Mononuclear cell (primary cell): ENCODE results near the gene TMPRSS4. TPM values are rescaled to one million over a fixed set of nuclear protein-coding genes. Genes with fewer than 3 reads are reported as not detected.

Experiments used
- H3K27me3 ChIP-seq: 2 replicates; pipeline ENCODE4 v1.6.0; 2011; ENCODE audit warnings: low read length, control low read depth; ENCODE audit not compliant: insufficient read depth
- H3K4me1 ChIP-seq: 2 replicates; pipeline ENCODE4 v1.5.1; 2011; ENCODE audit warnings: mild to moderate bottlenecking, low read length, control low read depth; ENCODE audit not compliant: insufficient read depth
- H3K4me3 ChIP-seq: 2 replicates; pipeline ENCODE4 v1.5.1; 2011; ENCODE audit warnings: mild to moderate bottlenecking, low read length, moderate library complexity
- H3K9me3 ChIP-seq: 2 replicates; pipeline ENCODE4 v1.5.1; 2011; ENCODE audit warnings: low read depth, mild to moderate bottlenecking, control low read depth, low read length
- total RNA-seq: library from RNA; depleted of rRNA; stranded (reverse); fragments of >200 nt; gene quantifications from one replicate; pipeline ENCODE4 v1.2.3, GENCODE V29; 2012

The TMPRSS4 gene
- total RNA-seq, 1 donor: not detected

DNA sequence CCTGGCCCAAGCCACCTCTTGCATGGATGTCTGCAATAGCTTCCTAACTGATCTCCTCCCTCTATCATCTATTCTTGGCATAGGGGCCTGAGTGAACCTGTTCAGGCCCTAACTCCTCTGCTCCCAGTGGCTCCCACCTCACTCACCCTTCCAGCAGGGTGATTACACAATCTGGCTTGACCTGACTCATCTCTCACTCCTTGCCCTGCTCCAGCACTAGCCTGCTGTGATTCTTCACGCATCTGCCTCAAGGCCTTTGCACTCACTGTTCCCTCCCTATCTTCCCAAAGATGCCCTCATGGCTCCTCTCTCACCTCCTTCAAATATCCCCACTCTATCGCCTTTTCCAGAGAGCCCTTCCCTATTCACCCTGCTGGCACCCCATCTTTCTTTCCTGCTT lies 65.2 kb downstream of the TMPRSS4 start:
- H3K4me3 ChIP-seq: no peak overlapping the region
- H3K4me1 ChIP-seq: peaks cover 31% of the 10 kb centered on the region
- no peaks in the 10 kb centered on the region for H3K9me3 ChIP-seq
- peaks cover 9% of the 10 kb centered on the region for H3K27me3 ChIP-seq

DNA sequence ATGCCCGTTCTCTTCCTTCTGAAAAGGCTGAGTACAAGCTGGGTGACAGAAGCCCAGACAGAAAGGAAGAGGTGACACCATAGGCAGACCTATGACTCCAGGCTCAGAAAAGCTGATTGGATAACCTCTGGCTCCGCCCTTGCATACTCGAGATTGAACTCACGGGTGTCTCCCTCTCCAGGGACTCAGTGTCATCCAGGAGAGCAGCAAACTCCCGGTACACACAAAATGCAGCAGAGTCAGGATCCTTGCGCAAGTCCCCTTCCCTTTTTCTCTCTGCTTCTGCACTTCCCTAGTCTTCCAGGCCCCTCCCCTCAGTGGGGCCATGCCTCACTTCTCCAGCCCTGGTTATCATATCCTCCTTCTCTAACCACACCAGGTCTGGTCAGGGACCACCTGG lies 65.9 kb downstream of the TMPRSS4 start:
- H3K4me3 ChIP-seq: no peak overlapping the region
- H3K4me1 ChIP-seq: peaks cover 31% of the 10 kb centered on the region
- no peaks in the 10 kb centered on the region for H3K9me3 ChIP-seq
- H3K27me3 ChIP-seq: peaks cover 9% of the 10 kb centered on the region

DNA sequence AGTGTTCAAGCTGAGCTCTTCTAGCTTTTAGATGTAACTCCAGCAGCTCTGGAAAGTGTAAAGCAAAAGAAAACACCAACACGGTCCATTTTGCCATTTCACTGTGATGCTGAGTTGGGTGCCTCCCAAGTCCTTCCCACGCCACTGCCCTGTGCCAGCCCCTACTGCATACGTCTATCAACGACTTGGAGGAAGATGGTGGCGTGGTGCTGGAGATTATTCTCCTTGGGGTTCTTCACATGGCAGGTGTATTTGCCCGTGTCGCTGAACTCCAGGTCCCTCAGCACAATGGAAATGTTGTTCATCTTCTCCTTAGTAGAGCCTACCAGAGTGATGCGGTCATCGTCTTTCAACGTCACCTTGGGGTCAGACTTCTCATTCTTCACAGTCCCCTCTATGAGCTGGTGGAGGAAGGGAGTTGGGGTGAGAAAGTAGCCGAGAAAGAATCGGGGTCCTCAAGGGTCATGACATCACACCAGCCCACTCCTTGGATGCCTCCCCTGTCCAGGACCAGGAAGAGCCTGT lies 66.8 kb downstream of the TMPRSS4 start:
- Histone ChIP-seq H3K4me3 (no peak overlapping the region), H3K4me1 (peaks cover 31% of the 10 kb centered on the region), H3K9me3 (no peaks in the 10 kb centered on the region), H3K27me3 (peaks cover 9% of the 10 kb centered on the region)

DNA sequence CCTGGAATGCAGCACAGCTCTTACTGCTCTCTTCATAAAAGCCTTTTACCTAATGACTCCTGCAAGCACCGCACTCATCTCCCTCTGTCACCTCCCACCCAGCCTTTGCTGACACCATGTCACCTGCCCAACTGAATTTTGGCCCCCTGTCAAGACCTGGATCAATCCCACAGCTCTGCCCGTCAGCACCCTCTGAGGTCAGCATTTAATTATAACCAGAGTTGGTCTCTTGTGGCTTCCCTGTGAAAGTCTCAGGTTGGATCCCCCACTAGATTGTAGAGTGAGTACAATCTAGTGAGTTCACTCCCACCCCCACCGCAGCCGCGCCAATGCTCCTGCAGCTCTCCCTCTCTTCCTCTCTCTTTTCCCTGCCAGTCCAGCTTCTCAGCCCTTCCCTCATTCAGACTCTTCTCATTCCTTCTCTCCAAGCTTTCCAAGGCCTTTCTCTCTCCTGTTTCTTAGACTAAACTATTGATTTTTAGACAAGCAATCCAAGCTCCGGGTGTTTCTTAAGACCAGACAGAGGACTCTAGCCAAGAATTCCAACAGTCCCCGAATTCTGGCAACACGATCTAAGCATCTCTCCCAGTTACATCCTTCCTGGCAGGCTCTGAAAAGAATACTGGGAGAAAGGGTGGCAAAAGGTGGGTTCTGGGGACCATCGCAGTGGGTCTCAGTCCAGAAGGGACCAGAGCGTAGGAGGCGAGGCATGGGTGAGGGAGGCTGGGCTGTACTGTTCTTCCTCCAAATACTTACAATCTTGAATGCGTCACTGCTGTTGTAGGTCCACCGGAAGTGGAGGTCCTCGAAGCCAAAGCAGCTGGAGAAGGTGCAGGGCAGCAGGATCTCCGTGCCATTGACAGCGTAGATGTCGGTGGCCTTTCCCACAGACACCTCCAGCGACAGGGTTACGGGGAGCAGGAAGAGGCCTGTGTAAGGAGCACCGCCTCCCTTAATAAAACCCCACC lies 67.7 kb downstream of the TMPRSS4 start:
- Histone ChIP-seq H3K4me1 (peaks cover 31% of the 10 kb centered on the region), H3K4me3 (no peak overlapping the region), H3K9me3 (no peaks in the 10 kb centered on the region), H3K27me3 (peaks cover 9% of the 10 kb centered on the region)

DNA sequence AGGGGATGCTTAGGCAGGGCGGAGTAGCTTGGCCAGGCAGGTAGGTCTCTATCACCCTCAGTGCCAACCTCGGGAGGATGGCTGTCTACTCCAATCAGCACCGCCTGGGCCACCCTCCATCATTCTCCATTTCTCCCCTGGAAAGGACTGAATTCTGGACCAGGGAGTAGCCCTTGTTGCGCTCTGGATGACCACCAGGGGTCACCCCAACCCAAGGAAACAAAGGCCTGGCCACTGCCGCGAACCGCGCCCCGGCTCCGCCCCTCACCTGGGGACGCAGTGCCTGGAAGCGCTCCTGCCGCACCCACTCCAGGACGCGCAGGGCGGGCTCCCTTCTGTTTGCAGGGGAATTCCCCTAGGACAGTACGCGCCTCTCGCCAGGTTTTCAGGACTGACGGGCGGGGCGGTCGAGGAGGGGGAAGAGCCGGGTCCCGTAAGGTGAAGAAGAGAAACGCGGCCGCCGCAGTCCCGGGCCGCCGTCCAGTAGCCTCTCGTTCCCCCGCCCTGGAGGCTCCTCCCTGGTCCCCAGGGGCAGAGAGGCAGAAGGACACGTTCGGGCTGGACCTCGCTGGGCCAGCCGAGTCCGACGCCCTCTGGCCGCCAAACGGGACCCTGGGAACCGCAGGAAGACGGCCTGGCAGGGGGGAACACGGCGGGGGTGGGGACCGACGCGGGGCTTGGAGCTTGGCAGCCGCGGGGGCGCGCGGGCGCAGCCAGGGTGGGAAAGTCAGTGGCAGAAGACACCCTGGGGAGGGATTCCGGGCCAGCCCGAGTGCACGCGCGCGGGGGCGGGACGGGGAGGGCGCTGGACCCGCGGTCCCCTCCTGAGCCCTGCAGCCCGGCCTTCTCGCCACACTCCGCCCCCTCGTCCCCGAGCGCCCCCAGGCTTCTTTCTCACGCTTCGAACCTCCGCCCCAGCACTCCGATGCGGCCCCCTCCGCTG lies 68.7 kb downstream of the TMPRSS4 start:
- H3K27me3 ChIP-seq: peaks cover 11% of the 10 kb centered on the region
- peaks cover 31% of the 10 kb centered on the region for H3K4me1 ChIP-seq
- H3K9me3 ChIP-seq: no peaks in the 10 kb centered on the region
- H3K4me3 ChIP-seq: peak overlapping the region; percentile 51

DNA sequence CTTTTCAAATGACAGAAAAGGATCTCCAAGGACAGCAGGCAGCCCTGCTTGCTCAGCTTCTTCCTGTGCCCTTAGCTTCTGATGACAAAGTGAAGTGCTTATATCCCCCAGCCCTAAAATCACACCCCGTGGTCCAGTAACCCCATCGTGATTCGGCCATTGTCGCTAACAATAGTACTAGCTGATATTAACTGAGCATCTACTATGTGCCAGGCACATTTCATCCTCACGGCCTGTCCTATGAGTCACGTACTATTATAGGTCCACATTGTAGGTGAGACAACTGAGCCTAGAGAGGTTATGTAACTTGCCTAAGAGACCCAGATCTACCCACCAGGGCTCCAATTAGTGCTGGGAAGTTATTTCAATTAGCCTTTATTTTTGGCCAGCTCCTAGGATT lies 69.7 kb downstream of the TMPRSS4 start:
- peaks cover 20% of the 10 kb centered on the region for H3K27me3 ChIP-seq
- H3K9me3 ChIP-seq: no peaks in the 10 kb centered on the region
- H3K4me3 ChIP-seq: no peak overlapping the region
- peaks cover 31% of the 10 kb centered on the region for H3K4me1 ChIP-seq

DNA sequence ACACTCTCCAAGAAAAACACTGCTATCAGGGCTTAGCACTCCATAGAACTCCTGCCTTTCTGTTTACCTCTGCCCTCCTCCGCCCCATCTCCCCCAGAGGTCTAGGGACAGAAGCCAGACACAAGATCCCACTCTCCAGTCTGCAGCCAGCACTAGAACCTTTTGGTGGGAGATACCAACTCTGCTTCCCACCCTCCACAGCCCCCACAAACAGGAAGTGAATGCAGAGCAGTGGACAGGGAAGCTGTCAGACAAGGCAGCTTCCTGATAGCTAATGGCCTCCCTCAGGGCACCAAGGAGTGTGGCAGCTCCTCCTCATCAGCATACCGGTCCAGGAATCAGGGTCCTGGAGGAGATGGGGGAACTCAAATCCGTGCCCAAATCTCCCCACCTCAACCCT lies 70.6 kb downstream of the TMPRSS4 start:
- no peak overlapping the region for H3K4me3 ChIP-seq
- H3K9me3 ChIP-seq: no peaks in the 10 kb centered on the region
- H3K4me1 ChIP-seq: peaks cover 25% of the 10 kb centered on the region
- H3K27me3 ChIP-seq: peaks cover 29% of the 10 kb centered on the region

DNA sequence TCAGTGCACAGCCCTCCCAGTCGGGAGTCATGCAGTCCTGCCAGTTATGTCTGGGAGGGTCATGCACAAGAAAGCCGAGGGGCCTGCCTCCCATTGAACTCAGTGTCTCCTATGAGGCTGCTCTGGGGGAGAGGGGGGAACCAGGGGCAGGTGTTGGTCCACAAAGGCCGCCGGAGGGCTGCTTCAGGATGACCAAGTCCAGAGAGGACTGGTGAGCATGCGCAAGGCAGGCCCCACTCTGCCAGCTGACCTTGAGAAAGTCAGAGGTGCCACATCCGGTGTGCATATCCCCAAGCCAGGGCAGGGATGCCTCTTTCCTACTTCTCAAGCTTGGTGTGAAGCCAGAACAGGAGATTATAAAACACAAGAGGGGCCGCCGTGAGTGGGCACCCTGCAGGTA lies 71.4 kb downstream of the TMPRSS4 start:
- Histone ChIP-seq H3K4me3 (no peak overlapping the region), H3K27me3 (peaks cover 35% of the 10 kb centered on the region), H3K4me1 (peaks cover 24% of the 10 kb centered on the region), H3K9me3 (no peaks in the 10 kb centered on the region)

DNA sequence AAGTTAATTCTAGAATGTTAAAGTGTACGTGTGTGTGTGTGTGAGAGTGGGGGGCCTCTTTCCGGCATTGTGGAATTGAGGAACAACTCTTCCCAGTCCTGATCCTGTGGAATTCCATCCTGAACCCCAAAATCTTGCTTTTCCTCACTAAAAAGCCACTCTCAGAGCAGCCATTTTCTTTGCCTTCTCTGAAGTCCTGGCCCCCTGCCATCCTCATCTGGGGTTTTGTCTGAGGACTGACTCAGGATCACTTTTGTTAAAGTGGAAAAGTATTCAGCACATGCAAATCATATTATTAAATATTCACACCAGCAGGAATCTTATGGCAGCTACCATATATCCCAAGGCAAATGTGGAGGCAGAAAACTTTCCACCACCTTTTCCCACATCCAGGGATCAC lies 72.0 kb downstream of the TMPRSS4 start:
- Histone ChIP-seq H3K27me3 (peaks cover 39% of the 10 kb centered on the region), H3K4me1 (peaks cover 19% of the 10 kb centered on the region), H3K4me3 (no peak overlapping the region), H3K9me3 (no peaks in the 10 kb centered on the region)

DNA sequence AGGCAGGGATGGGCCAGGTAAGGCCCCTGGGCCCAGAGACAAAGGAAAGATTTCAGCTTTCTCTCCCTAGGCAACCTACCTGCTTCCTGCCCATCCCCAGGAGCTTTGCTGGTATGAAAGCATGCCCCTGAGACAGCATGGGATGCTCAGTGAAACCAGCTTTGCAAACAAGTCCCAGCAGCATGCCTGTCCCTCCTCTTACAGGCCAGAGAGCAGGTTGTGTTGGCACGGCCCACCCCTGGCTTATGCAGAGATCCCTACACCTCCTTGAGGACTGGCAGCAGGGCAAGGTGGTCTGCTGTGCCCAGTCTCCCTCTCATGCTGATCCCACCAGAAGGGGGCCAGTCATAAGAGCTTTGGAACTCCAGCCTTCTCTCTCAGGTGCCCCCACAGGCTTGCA lies 72.6 kb downstream of the TMPRSS4 start:
- Histone ChIP-seq H3K27me3 (peaks cover 45% of the 10 kb centered on the region), H3K9me3 (no peaks in the 10 kb centered on the region)

DNA sequence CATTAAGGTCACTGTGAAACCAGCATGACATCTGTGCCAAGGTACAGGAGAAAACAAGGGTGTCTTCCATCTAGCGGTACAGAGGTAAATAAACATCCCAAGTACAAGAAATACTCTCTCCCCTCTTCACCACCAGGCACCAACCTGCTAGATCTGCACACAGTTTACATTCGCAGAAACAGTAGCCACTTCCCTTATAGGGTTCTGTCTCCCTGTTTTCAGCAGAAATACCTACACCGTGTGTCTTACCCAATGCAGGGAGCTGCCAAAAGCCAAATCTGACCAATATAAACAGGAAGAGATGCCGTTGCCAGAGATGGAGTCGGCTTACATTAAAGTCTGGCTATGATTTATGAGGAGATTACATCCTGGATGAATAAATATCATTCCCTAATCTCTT lies 74.6 kb downstream of the TMPRSS4 start:
- Histone ChIP-seq H3K4me1 (peaks cover 12% of the 10 kb centered on the region), H3K27me3 (peaks cover 60% of the 10 kb centered on the region), H3K4me3 (no peak overlapping the region), H3K9me3 (no peaks in the 10 kb centered on the region)

More for the DNA sequence above, 72.6 kb downstream of the TMPRSS4 start:
- peaks cover 18% of the 10 kb centered on the region for H3K4me1 ChIP-seq
- no peak overlapping the region for H3K4me3 ChIP-seq

DNA sequence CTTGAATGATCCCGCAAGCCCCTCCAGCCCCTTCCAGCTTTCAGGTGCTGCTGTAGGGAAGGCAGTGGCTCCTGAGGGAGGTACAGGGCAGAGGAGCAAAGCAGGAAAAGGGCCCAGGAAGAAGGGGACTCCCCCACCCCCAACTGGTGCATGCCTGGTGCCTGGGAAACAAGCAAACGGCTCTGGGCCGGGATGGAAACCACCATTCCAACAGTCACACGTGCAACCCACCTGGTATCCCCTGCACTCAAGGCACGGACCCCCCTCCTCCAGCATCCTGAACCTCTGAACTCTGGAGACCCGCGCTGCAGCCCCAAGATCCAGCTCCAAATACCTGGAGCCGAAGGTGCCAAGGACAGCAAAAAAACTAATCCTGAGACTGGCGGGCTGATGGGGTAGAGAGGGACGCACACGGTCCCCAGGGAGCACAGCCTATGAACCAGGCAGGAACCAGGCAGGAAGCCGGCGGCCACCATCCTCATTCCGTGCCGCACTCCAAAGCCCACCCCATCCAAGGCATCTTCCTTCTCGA lies 75.2 kb downstream of the TMPRSS4 start:
- Histone ChIP-seq H3K27me3 (peaks cover 62% of the 10 kb centered on the region), H3K4me1 (peaks cover 15% of the 10 kb centered on the region), H3K4me3 (no peak overlapping the region), H3K9me3 (no peaks in the 10 kb centered on the region)

DNA sequence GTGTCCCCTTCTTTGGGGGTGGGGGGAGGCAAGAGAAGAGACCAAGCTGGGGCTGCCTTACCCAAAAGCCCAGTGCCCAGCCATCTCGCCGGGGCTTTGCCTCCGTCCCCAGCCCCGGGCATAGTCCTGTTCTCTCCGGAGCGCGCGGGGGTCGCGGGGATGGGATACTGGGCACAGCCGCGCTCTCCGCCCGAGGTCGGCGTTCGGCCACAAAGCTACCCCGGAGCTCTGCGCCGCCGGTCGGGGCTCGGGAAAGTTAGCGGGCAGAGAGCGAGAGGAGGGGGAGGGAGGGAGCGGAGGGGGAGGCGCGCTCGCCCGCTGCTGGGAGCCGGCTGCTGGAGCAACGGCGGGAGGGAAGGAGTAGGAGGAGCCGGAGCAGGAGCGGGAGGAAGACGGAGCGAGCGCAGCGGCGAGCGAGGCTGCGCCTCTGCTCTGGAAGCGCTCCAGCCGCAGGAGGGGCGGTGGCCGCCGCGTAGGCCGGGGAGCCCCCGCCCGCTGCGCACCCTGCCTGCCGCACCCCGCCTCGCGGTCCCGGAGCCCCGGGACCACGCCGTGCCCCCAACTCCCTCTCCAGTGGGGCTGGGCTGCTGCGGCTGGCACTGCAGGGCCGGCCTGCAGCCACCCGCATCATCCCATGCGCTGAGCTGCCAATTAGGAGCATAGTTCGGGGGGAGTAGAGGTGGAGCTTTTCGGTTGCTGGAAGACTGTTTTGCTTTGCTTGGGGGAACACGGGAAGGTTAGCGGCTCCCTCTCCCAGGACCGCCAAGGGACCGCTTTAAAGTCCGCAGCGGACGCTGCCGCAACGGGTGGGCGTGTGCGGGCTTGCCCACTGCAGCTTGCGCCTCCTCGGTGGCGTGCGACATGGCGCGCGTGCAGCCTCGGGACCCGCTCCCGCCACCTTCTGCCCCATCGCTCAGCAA lies 75.9 kb downstream of the TMPRSS4 start, which contains the start of gene SCN4B:
TSS of gene SCN4B (minus strand) at position 272 of the 920 bp plus-strand sequence. CDS start at position 122, 150 bp downstream.
- Histone ChIP-seq H3K9me3 (no peaks in the 10 kb centered on the region), H3K4me3 (no peak within 1 kb of the TSS), H3K4me1 (peaks cover 15% of the 10 kb centered on the region), H3K27me3 (peaks cover 65% of the 10 kb centered on the region)

DNA sequence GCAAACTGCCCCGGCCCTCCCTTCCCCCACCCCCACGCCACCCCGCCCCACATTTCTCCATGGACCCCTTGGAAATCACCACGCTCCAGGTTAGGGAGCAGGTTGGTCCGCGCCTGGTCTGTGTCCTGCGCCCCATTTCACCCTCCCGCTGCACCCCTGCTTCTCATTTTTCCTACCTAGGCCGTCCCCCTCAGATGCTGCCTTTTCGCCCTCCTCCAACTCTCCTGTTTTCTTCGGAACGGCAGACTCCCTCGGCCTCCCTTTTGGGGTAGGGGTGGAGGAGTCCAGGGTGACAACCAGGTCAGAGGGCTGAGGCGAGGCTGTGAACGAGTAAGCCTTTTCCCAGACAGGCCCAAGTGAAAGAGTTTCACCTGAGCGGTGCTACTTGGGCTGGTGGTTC lies 76.6 kb downstream of the TMPRSS4 start:
- Histone ChIP-seq H3K9me3 (no peaks in the 10 kb centered on the region), H3K4me3 (no peak overlapping the region), H3K4me1 (peaks cover 15% of the 10 kb centered on the region), H3K27me3 (peaks cover 65% of the 10 kb centered on the region)
